ENCODE data around the gene POTEM.
"Not testable (repeated sequence)": the region's sequence is repeated elsewhere in the genome, so short reads cannot be mapped to it uniquely, and the experiment has no call there.

The POTEM gene

GRCh38 chr14:18967134-18967533 is at the start of gene POTEM:
Gene POTEM (plus strand): TSS chr14:18967434. CDS start chr14:18967486, 52 bp downstream.
- DNase-seq, result not testable (repeated sequence)

GRCh38 chr14:18918345-18918744 is 48.9 kb upstream of the POTEM start:
- not testable (repeated sequence) for DNase-seq

GRCh38 chr14:18920052-18920451 is 47.2 kb upstream of the POTEM start:
- DNase-seq, result not testable (repeated sequence)

- not testable (repeated sequence) for DNase-seq
Observed at GRCh38 chr14:18921055-18921701, 46.1 kb upstream of the POTEM start.

GRCh38 chr14:18936848-18937247 is 30.4 kb upstream of the POTEM start:
- not testable (repeated sequence) for DNase-seq

GRCh38 chr14:18938733-18939132 is 28.5 kb upstream of the POTEM start:
- DNase-seq, result not testable (repeated sequence)

GRCh38 chr14:18949939-18950338 is 17.3 kb upstream of the POTEM start:
- not testable (repeated sequence) for DNase-seq

- DNase-seq, result not testable (repeated sequence)
Observed at GRCh38 chr14:18953085-18953484, 14.1 kb upstream of the POTEM start.

- not testable (repeated sequence) for DNase-seq
Observed at GRCh38 chr14:18955816-18956215, 11.4 kb upstream of the POTEM start.

GRCh38 chr14:18961576-18961975 is 5.7 kb upstream of the POTEM start:
- DNase-seq, result not testable (repeated sequence)

GRCh38 chr14:18962143-18962542 is 5.1 kb upstream of the POTEM start:
- not testable (repeated sequence) for DNase-seq

GRCh38 chr14:18963276-18963675 is 4.0 kb upstream of the POTEM start:
- DNase-seq, result not testable (repeated sequence)

- not testable (repeated sequence) for DNase-seq
Observed at GRCh38 chr14:18964878-18965277, 2.4 kb upstream of the POTEM start.

- not testable (repeated sequence) for DNase-seq
Observed at GRCh38 chr14:19002566-19002965, 35.3 kb downstream of the POTEM start.

- not testable (repeated sequence) for DNase-seq
Observed at GRCh38 chr14:19006490-19006889, 39.3 kb downstream of the POTEM start.

GRCh38 chr14:19007678-19008077 is 40.4 kb downstream of the POTEM start:
- DNase-seq, result not testable (repeated sequence)

GRCh38 chr14:19011029-19011428 is 43.8 kb downstream of the POTEM start:
- DNase-seq, result not testable (repeated sequence)

GRCh38 chr14:19011703-19012102 is 44.5 kb downstream of the POTEM start:
- DNase-seq, result not testable (repeated sequence)

GRCh38 chr14:19015185-19015584 is 48.0 kb downstream of the POTEM start:
- DNase-seq, result not testable (repeated sequence)

- DNase-seq, result not testable (repeated sequence)
Observed at GRCh38 chr14:19025080-19025589, 57.9 kb downstream of the POTEM start.

- not testable (repeated sequence) for DNase-seq
Observed at GRCh38 chr14:19026649-19027351, 59.6 kb downstream of the POTEM start.

GRCh38 chr14:19027895-19028294 is 60.7 kb downstream of the POTEM start:
- not testable (repeated sequence) for DNase-seq

- DNase-seq, result not testable (repeated sequence)
Observed at GRCh38 chr14:19036811-19037382, 69.7 kb downstream of the POTEM start.

All from NCI-H69 (cell line).